ENCODE data around the gene ENPEP.

GRCh38 chr4:110510955-110511544 is 35.1 kb downstream of the ENPEP start:
- no peak for TF ChIP-seq GATA2 (IDR thresholded peaks at IDR 0.05; ENCODE audit: low read depth, low read length)
- no peak for TF ChIP-seq GATA3 (IDR thresholded peaks at IDR 0.05; ENCODE audit: low read depth, low read length)

Measured in SH-SY5Y (cell line).